ENCODE measurements around the gene STRBP. TPM values are rescaled to one million over a fixed set of nuclear protein-coding genes. Genes with fewer than 3 reads are reported as not detected.

Gene STRBP
- total RNA-seq, 1 experiment from 2014 or later: 96.3 TPM

- ChIA-PET CTCF (interaction anchor here (0.7 to 2.4 kb wide), 4 partner anchors 8 to 268 kb away, joined by 3 to 17 read pairs (median 5); no protein-coding TSS in a partner anchor), POLR2A (no interaction called here)
- Mint-ChIP-seq H3K27ac (no peak overlapping the region), H3K9me3 (no peaks in the 10 kb centered on the region), H3K27me3 (ENCODE audit: low read depth) (no peaks in the 10 kb centered on the region), H3K4me3 (no peak overlapping the region), H3K4me1 (peaks cover 36% of the 10 kb centered on the region), H3K36me3 (peaks cover 44% of the 10 kb centered on the region)
- ATAC-seq: peak; percentile 79
- TF ChIP-seq SMAD3 (CRISPR knock-in tag; IDR thresholded peaks at IDR 0.05; ENCODE audit: borderline replicate concordance): no peak
- no peak for TF ChIP-seq ERG (CRISPR knock-in tag; IDR thresholded peaks at IDR 0.05)
- TF ChIP-seq GRHL2 (CRISPR knock-in tag; IDR thresholded peaks at IDR 0.05; ENCODE audit: insufficient replicate concordance, severe bottlenecking): no peak
- TF ChIP-seq ZNF263 (CRISPR knock-in tag; IDR thresholded peaks at IDR 0.05; ENCODE audit: low read depth): no peak
- TF ChIP-seq USF2 (CRISPR knock-in tag; IDR thresholded peaks at IDR 0.05): no peak
- TF ChIP-seq ZNF416 (CRISPR knock-in tag; IDR thresholded peaks at IDR 0.05): no peak
- no peak for TF ChIP-seq FOXK1 (CRISPR knock-in tag; IDR thresholded peaks at IDR 0.05)
- TF ChIP-seq RORB (CRISPR knock-in tag; IDR thresholded peaks at IDR 0.05): no peak
- no peak for TF ChIP-seq STAT6 (CRISPR knock-in tag; conservative IDR thresholded peaks at IDR 0.05; ENCODE audit: low read depth)
- TF ChIP-seq ZBTB21 (CRISPR knock-in tag; IDR thresholded peaks at IDR 0.05; ENCODE audit: borderline replicate concordance): no peak
- no peak for DNase-seq (ENCODE audit: low spot score)
Observed at GRCh38 chr9:123081824-123082223, 186.6 kb downstream of the STRBP start.

- Mint-ChIP-seq H3K27me3 (ENCODE audit: low read depth) (no peaks in the 10 kb centered on the region), H3K27ac (no peak overlapping the region), H3K4me1 (peaks cover 41% of the 10 kb centered on the region), H3K4me3 (no peak overlapping the region), H3K36me3 (peaks cover 45% of the 10 kb centered on the region), H3K9me3 (no peaks in the 10 kb centered on the region)
- ChIA-PET CTCF (interaction anchor here (1.7 kb wide), 1 partner anchor 145 kb away, joined by 5 read pairs; no protein-coding TSS in a partner anchor), POLR2A (no interaction called here)
- DNase-seq (ENCODE audit: low spot score) (no peak), ATAC-seq (no peak)
- no peak for TF ChIP-seq STAT6 (CRISPR knock-in tag; conservative IDR thresholded peaks at IDR 0.05; ENCODE audit: low read depth)
Observed at GRCh38 chr9:123080444-123080843, 187.9 kb downstream of the STRBP start.

- H3K36me3 Mint-ChIP-seq: peaks cover 26% of the 10 kb centered on the region
- peaks cover 72% of the 10 kb centered on the region for H3K4me1 Mint-ChIP-seq
- POLR2A ChIA-PET: interaction anchor here (1.1 kb wide), 1 partner anchor 162 kb away, joined by 3 read pairs; the partner anchor contains the start of gene ZBTB6
- CTCF ChIA-PET: interaction anchor here (1.6 to 1.9 kb wide), 2 partner anchors 8 to 11 kb away, joined by 4 to 5 read pairs; no protein-coding TSS in a partner anchor
- TF ChIP-seq PRRX2 (CRISPR knock-in tag; IDR thresholded peaks at IDR 0.05) (no peak), AFF4 (CRISPR knock-in tag; IDR thresholded peaks at IDR 0.05; ENCODE audit: borderline replicate concordance) (no peak)
- H3K27ac Mint-ChIP-seq: peak overlapping the region; percentile 67; the same call in 1 of the 2 replicates
- ATAC-seq (no peak), DNase-seq (ENCODE audit: low spot score) (no peak)
- H3K27me3 Mint-ChIP-seq (ENCODE audit: low read depth): no peaks in the 10 kb centered on the region
- H3K4me3 Mint-ChIP-seq: no peak overlapping the region
- H3K9me3 Mint-ChIP-seq: no peaks in the 10 kb centered on the region
Observed at GRCh38 chr9:123074628-123075027, 193.8 kb downstream of the STRBP start.
